HG03520 (cell line): Measurements from ENCODE around the gene BTBD9.
A peak's percentile ranks its signal among the peaks of the same experiment; 100 is the strongest.

ENCODE experiments used
- ATAC-seq: cut with Tn5 transposase; IDR thresholded peaks from one replicate; pipeline ENCODE4 v1.9.1; 2021; ENCODE audit warnings: mild to moderate bottlenecking, moderate library complexity; ENCODE audit not compliant: unreplicated experiment

Gene BTBD9

DNA sequence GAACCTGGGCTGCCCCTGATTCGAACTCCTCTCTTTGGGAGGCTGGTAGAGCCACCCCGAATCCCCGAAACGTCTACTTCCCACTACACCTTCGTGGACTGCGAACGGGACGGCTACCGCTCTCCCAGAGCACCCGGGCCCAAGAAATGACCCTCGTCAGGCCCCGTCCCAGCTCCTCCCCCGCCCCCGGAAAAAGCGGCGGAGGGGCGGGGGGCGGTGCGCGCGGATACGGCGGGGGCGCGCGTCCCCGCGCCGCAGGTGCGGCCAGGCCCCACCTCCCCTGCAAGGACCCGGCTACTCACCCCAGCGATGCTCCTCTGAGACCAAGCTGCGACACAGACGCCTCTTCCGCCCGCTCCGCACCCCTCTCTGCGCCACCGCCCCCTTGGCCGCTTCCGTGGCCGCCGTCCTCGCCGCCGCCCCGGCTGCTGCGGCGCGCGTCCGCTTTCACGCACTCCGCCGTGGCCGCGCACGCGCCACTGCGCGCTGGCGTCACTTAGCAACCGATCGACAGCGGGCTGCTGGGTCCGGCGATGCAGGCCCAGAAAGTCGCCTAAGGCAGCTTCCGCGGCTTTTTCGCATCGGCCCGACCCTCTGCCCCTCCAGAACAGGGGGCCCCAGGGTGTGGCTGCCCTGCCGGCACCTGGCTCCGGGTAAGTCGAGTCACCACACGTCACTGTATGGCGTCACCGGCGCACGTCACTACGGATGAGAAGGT lies at the start of gene BTBD9:
TSS of gene BTBD9 (minus strand) at position 432 of the 718 bp plus-strand sequence.
- ATAC-seq: peak; percentile 75

DNA sequence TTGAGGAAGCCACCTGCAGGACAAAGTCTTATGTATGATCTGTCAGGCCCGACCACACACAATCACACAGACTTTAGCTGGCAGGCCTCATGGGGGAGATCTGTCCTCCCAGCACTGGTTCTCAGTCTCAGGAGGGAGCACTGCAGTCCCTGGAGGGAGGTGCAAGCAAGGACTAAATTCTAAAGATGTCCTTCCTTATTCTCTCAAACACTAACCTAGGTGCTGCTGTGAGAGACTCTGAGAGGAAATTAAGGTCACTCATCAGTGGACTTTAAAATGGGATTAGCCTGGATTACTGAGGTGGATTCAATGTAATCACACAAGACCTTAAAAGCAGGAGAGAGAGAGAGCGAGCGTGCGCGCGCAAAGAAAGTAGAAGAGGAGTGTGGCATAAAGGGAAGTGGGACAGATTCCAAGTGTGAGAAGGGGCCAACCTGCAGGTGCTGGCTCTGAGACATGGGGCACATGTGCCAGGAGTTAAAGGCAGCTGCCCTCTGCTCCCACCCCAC lies 48.9 kb upstream of the BTBD9 start:
- ATAC-seq: no peak

DNA sequence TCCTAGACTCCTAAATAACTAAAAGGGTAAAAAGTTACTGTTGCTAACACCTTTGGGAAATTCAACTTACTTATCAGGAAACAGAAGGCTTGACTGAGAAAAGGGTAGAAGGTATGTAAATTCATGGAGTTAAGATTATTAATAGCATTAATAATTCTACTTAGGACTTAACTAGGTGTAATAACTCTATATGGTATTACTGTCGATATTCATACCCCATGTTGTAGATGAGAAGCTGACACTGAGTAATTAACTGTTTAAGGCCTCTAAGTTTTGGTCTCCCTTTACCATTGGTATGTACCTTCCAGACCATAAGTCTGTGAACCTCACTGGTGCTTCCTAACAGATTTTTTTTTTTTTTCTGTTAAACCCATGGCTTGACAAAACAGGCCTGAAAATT lies 47.8 kb upstream of the BTBD9 start:
- no peak for ATAC-seq

DNA sequence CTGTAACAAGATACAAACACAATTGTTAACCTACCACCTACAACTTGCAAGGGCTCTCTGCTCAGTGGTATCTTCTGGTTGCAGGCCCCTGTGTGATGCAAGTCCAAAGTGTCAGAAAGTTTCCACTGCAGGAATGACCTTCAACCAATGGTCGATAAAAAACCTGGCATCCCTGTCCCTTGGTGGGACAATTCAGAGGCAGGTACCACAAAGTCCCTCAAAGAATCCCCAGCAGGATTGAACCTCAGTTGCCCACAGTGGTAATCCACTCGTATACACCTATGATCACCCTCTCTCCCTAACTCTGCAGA lies 47.3 kb upstream of the BTBD9 start:
- no peak for ATAC-seq

DNA sequence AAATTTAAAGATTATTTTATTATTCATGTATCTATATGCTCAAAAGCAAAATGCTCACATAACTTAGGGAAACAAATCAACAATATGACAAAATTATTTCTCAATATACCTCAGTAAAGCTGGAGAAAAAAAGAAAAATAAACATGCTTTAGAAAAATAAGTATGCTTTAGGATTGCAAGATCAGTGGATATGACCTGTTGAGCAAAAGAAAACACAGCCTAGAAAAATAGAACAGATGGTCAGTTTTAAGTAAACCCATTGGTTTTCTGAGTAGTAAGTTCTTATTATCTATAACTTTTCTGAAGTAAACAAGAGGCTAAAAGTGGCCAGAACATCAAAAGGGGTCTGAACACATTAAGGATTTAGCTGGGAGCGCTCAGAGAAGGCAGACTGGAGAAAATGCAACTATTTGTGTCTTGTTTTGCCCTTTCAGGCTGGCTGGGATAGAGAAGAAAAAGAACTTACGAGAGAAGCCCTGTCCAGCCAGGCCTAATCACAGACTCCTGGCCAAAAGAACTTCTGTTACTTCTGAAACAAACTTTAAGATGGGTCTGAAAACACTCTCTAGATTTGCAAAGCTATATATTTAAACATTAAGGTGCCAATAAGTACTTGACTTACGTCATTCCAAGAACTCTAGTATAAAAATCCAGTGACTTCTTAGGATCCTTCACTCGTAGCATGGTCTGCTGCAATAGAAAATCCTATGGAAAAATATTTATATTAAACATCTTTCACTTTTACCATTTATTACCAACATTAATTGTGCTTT lies 46.7 kb upstream of the BTBD9 start:
- ATAC-seq: no peak

DNA sequence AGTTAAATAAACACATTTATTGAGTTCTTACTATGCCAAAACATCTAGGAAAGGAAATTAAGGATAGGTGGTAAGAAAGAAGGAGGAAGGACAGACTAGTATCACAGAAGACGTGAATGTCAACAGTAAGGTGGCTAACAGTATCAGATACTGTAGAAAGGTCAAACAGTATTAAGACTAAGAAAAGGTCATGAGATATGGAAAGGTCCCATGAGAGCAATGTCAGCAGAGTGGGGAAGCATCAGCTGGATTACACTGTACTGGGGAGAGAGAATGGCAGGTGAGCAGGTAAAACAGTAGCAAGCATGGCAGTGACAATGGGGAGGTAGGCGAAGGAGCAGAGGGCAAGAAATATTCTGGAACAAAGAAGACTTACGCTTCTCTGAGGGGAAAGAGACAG lies 45.2 kb upstream of the BTBD9 start:
- no peak for ATAC-seq

DNA sequence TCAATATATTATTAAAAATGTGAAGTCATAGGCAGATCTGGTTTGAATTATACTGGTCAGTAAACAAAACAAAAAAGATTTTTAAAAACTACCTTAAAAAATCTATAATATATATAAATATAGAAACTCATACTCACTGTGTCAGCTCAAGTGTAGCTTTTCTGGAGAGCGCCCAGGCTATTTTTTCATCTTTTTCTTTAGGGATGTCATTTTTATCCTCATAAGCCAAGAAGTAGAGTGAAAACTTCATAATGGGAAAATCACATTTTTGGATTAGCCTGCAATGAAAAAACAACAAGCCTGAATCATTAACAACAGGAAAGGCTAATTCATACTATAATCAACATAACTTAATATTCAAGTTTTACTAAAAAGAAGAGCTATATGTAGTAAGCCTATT lies 44.5 kb upstream of the BTBD9 start:
- no peak for ATAC-seq

DNA sequence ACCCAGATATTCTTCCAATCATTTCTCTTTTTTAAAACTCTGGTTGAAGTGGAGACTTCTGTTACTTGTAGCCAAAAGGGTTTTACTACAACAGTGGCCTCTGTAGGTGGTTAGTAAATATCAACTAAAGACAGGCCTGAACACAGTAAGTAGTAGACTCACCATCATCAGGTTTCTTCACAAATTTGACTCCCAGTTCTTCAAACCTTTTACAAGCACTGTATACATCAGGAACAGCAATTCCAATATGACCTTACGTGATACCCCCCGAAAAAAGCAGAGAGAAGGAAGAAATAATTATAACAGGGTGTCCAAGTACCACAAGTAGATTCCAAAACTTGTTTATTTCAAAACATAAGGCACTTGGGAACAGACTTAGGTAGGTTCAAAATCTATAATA lies 42.1 kb upstream of the BTBD9 start:
- no peak for ATAC-seq

DNA sequence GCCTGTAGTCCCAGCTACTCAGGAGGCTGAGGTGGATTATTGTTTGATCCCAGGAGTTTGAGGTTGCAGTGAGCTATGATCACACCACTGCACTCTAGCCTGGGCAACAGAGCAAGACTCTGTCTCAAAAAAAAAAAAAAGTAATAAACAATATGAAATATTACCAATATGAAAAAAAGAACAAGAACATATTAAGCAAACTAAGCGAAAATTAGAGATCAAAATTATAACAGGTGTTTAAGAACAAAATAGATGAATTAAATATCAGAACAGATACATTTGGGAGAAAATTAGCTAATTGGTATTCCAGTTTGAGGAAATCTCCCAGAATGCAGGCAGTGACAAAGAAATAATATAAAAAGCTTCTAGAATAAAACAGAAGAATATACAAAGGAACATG lies 39.9 kb upstream of the BTBD9 start:
- ATAC-seq: no peak

DNA sequence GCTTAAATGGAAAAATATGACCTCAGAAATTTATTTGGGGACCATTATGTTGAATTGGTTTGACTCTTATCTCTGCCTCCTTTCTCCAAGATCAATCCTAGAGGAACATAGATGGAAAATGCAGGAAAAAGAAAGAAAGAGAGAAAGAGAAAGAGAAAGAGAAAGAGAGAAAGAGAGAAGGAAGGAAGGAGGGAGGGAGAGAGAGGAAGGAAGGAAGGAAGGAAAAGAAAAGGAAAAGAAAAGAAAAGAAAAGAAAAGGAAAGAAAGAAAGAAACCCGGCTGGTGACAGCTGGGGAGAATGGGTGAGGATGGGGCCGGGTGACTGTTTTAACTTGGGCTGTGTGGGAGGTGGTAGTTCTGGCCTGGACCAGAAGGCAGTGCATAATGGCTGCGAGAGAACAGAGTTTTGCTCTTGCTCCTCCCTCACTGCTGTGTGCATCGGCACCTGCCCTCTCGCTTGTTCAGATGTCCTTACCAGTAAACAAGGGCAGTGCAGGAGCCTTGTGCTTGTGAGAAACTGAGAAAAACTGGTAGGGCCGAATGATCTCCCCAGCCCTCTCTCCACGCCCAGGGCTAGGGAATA lies 38.5 kb upstream of the BTBD9 start:
- ATAC-seq: no peak

DNA sequence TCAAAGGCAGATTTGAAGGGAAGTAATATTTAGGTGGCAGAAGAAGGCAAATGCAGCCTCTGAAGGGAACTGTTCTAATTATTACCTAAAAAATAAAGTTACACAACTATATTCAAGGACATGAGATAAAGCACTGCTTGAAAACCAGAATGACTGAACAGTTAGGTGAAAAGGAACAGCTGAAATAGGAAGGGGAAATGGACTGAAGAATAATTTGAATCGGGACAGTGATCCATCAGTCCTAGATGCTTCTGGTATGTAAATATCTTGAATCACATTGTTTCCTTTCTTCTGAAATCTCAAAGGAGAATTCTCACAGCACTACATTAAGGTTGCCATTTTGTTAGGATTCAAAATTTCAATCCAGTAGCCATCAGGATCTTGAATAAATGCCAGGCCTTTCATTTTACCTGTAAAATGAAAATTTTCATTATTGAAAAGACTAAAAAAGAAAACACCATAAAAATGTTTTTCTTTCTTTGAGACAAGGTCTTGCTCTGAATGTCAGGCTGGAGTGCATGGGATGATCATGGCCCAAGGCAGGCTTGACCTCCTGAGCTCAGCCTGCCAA lies 37.3 kb upstream of the BTBD9 start:
- no peak for ATAC-seq

DNA sequence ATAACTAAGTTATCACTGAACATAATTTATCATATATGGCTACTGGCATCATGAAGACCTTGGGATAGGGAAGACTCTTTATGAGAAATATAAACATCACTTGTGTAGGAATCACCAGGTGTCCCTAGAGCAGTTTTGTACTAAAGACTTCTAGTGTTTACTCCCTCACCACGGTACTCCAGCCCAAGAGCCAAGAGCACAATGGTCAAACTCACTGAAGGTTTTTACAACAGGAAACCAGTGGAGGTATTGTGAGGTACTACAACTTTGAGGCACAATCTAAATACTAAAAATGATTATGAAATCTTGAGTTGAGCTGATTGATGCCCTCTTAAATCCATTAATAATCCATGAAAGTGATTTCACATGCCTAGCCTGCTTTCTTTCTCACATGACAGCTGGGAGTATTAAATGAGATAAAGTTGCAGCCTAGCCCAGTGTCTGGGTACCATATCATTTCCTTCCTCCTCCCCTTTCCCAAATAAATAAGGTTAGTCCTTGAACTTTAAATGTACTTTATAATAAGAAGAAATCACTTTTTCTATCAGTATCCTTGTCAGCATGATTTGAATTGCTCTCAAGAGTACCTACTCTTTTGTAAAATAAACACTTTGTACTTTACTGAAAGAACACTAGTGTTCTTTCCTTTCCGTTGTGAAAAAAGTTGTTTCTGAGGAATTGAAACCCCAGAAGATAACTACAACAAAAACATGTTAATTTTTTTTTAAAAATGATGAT lies 36.7 kb upstream of the BTBD9 start:
- ATAC-seq: no peak

DNA sequence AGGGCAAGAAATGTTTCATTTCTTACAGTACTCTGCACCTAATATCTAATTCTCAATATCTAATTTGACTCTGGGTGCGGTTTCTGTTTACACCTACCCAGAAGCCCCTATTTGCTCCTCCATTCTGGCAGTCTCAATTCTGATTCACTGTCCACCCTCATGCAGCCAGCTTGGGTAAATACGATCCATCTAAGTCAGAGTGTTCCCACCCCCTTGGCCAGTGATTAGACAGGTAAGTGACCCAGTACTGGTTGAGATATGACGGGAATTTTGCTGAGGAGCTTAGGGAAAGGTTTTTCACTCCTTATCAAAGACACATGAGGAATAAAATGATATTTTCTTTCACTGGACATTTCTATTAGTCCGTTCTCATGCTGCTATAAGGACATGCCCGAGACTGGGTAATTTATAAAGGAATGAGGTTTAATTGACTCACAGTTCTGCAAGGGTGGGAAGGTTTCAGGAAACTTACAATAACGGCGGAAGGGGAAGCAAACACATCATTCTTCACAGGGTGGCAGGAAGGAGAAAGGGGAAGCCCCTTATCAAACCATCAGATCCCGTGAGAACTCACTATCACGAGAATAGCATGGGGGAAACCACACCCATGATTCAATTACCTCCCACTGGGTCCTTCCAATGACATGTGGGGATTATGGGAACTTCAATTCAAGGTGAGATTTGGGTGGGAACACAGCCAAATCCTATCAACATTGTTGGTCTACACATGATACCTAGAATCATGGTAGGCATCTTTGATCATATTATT lies 33.9 kb upstream of the BTBD9 start:
- ATAC-seq: no peak

DNA sequence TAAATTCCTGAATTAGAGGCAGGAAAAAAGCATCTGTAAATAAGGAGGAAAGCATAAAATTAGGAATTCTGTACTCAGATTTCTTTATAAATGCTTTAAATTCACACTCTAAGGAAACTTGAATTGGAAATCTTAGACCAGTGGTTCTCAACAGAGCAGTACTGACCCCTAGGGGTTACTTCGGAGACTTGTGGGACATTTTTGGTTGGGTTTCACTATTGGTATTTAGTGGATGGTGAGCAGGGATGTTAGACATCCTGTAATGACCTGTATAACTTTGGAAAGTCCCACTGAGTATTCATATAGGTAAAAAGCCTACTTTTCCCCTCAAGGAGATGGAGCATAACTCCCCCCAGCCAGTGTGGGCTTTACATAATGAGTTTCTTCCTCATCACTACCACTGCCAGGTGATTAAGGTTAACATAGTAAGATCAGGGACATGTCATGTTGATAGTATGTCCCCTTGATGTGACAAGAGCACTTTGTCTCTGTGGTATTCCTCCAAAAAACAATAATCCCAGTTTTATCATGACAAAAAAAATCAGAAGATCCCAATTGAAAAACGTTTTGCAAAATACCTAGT lies 32.2 kb upstream of the BTBD9 start:
- ATAC-seq: no peak

DNA sequence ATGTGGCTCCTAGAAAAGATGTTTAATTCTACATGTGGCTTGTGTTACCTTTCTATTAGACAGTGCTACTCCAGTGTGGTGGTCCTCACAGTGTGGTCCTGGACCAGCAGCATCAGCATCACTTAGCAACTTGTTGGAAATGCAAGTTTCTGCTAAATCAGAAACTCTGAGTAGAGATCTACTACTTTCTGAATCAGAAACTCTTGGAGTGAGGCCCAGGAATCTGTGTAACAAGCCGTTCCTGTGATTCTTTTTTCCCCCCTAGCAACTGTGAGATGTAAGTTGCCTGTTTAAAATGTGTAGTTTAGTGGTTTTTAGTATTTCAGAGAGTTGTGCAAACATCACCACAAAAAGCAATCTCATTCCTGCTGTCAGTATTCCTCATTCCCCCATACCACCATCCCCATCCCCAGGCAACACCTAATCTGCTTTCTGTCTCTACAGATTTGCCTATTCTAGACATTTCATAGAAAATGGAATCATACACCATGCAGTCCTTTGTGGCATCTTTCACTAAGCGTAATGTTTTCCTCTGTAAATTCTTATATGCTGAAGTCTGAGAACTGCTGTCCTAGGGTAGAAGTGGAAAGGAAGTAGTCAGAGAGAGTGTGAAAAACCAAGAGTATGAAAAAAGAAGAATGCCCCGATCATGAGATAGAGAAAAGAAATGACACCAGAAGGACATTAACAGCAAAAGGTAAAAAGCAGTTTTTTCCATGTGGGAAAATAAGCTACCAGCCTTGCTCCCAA lies 18.9 kb upstream of the BTBD9 start:
- ATAC-seq: no peak

DNA sequence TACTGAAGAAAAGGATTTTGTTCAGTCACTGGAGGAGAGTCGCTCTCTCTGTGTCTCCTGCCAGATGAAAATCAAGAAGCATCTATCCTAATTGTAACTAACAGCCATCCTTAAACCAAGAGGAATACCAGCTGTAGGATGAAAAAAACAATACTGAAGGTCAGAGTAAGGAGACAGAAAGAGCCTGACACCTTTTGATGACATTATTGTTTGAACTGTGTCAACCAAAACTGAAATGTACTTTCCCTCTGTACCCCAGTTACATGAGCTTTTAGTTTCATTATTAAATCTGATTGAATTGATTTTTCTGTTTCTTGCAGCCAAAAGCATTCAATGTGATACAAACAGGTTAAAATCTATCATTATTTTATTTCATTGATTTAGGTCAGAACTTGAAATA lies 17.2 kb upstream of the BTBD9 start:
- ATAC-seq: no peak

DNA sequence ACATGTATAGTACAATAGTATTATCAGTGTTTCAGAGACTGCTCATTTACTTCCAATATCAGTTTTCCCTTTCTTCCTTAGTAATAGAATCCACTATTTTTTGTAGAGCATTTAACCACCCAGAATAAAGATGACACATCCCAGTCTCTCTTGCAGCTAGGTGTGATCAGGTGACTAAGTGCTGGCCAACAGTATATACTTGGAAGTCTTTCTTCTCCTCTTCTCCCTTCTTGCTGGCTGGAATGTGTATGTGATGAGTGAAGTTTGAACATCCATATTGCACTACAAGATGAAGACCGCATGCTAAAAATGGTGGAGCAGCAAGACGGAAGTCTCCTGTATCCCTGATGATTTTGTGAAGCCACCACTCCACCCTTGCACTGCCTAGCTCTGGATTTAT lies 14.5 kb upstream of the BTBD9 start:
- ATAC-seq: no peak

DNA sequence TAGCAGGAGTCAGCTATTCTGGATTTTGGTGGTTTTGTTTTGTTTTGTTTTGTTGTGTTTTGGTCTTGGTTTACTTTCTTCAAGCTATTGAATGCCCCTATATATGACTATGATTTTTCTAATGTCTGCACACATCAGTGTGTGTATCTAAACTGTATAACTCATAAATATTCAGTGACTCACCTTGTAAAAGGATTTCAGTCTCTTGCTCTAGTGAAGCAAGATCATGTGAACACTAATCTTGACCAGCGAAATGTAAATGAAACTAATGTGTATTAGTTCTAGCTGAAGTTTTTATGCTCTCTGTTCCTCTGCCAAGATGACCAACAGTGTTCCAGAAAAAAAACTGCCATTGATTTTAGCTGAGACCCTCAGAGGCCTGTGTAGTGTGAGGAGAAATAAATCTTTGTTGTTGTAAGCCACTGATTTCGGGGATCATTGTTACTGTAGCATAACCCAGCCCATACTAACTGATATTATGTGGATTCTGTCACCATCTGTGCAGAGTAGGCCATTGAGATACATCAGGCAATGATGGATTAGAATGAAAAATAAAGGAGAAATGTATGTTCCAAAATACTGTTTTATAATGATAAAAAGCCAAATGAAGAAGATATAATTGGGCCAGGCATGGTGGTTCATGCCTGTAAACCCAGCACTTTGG lies 11.5 kb upstream of the BTBD9 start:
- ATAC-seq: no peak
